HG02884 (cell line): ENCODE data around the gene RBM22.
A peak's percentile ranks its signal among the peaks of the same experiment; 100 is the strongest.

ENCODE experiments used
- ATAC-seq: cut with Tn5 transposase; IDR thresholded peaks from one replicate; pipeline ENCODE4 v1.9.1; 2021; ENCODE audit warnings: mild to moderate bottlenecking, moderate library complexity; ENCODE audit not compliant: unreplicated experiment

The RBM22 gene

DNA sequence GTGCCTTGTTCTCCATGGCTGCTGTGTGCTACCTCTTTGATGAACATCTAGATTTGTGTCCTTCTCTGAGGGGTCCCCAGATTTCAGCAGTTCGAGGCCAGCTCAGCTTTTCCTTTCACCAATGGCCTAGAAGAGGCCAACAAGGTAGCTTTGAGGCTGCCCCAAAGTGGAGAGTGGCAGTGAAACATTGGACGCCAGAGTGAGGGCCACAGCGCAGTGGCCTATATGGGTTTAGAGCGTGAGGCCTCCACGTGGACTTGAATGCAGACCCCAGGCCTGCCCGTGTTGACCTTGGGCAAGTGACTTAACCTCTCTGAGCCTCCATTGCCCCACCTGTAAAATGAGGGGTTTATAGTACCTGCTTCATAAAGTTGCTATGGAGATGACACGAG, 28.0 kb downstream of the RBM22 start:
- no peak for ATAC-seq

DNA sequence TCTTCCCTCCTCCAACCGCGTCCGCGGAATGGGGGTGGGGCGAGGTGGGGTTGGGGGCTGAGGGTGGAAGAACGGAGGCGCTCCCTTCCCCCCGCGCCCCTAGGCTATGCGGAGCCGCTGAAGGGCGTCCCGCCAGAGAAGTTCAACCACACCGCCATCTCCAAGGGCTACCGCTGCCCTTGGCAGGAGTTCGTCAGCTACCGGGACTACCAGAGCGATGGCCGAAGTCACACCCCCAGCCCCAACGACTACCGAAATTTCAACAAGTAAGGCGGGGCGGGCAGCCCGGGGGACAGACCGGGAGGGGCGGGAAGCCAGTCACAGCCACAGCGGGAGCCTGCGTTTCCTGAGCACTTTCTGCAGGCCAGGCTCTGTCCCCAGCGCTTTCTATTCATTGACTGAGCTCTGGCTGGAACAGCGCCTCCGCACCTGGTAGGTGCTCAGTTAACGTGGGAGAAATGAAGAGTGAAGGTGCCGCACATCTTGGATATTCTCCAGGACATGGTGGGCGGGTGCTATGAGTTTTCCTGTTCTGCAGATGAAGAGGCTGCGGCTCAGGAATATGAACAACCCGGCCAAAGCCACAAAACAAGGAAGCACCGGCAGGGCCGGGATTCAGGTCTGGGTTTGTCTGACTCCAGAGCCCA, 28.5 kb downstream of the RBM22 start:
- ATAC-seq: no peak

DNA sequence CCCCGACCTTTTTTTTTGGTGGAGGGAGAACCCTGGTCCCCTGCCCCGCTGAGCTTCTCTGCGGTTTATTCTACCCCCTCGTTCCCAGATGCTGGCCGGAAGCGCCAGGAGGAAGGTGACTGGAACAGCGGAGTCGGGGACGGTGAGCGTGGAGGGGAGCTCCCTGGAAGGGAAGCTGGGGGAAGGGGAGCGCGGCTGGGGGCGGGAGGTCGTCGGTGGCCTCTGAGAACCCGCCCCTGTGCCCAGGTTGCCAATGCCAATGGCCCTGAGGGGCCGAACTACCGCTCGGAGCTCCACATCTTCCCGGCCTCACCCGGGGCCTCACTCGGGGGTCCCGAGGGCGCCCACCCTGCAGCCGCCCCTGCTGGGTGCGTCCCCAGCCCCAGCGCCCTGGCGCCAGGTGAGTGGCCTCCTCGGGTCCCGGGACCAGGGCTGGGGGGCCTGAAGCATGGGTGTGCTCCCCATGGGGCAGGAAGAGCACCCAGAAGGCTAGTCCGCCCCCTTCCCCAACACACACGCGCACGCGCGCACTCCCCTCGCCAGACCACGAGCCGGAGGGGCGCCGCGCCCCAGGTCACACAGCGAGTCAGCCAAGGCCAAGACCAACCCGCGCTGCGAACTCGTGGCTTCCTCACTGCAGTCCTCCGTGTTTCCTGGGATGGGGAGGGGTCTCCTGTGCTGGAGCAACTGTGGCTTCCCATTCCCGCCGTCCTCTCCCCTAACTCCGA, 29.2 kb downstream of the RBM22 start:
- ATAC-seq: no peak

DNA sequence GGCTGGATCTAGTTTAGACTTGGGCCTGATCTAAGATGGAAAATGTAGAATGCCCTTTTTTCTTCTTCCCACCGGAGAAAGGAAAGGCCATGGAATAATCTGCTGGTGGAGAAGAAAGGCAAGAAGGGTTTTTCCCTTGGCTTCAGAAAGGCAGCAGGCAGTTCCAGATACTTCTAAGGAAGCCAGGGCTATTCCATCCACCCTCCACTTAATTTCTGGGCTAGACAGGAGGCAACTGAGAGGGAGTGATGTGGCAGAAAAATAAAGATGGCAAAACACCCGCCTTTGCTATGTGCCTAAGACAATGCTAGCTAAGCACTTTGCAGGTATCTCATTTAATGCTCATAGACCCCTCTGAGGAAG, 29.9 kb downstream of the RBM22 start:
- no peak for ATAC-seq

DNA sequence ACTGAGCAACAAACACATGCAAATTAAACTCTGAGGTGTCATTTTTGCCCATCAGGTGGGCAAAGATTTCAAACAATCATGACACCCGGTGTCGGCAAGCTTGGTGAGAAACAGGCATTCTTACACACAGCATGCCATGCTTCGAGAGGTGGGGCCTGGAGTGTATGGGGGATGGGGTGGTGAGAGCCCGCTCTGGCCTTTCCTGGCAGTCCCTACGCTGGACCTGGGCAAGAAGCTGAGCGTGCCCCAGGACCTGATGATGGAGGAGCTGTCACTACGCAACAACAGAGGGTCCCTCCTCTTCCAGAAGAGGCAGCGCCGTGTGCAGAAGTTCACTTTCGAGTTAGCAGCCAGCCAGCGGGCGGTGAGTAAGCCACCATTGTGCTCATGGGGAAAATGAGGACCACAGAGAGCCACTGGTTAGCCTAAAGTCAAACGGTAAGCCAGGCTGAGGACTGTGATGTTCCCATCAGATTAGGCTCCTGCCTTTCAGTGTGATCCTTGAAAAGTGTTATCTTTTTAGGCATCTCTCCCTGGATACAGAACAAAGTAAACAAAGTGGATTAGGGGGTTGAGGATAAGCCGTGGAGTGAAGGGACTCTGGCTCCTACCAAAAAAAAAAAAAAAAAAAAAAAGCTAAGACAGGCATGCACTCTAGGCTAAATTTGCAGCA, 30.5 kb downstream of the RBM22 start:
- ATAC-seq: no peak

DNA sequence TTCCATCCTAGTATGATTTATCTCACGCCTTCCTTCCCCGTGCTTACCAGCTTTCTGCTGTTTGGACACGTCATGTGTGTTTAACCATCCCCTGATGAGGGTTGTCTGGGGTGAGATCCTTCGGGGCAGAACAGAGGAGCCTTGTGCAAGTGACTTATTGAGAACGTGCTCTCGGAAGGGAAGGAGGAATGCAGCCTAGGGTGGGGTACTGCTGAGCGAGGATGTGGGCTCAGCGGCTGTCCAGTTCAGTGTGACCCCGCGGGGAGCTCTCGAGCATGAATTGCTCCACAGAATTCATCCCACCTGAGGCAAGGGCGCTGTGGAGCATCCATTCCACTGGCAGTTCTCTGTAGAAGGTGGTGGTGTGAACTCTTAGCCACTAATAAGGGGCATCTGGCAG, 35.8 kb downstream of the RBM22 start:
- no peak for ATAC-seq

DNA sequence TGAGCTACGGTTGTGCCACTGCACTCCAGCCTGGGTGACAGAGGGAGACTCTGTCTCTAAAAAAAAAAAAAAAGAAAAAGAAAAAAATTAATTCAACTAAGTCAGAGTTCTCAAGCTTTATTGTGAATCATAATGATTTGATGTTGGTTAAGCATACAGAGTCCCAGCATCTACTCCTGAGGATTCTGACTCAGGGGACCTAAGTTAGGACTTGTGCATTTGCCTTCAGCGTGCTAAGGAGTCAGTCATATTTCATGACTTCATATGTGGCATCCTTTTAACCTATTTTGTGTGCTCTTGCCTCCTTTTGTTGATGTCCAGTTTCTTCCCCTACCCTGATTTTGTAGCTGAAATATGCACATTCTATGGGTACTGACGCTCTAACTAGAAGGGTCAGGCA, 36.9 kb downstream of the RBM22 start:
- no peak for ATAC-seq

DNA sequence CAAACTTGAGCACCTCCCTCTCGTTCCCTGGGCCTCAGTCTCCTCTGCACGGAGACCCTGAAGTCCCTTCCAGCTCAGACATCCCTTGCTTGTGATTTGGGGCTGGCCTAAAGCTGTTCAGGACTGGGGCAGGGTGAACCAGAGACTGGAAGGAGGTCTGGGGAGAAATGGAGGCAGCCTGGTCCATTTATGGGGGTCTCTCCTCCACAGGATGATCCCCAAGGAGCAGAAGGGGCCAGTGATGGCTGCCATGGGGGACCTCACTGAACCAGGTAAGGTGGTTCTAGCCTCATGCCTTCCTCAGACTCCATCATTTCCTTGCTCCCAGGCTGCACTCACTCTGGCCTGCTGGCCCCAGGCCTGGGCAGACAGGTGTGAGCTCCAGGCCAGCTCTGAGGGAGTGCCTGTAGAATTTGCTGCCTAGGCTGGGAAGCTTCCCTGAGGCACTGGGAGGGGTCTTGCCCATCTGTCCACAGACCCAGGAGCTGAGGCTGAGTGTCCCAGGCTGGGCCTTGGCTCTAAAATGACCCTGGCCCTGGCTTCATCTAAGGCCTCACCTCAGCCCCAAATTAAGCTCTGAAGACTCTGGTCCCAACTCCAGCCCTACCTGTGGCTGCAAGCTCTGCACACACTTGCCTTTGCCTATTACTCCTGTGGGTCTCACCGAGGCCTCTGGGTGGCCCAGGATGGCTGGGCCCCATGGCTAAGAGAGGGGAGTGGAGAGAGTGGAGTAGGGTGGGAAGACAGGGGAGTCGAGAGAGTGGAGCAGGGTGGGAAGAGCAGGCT, 37.9 kb downstream of the RBM22 start:
- ATAC-seq: no peak

DNA sequence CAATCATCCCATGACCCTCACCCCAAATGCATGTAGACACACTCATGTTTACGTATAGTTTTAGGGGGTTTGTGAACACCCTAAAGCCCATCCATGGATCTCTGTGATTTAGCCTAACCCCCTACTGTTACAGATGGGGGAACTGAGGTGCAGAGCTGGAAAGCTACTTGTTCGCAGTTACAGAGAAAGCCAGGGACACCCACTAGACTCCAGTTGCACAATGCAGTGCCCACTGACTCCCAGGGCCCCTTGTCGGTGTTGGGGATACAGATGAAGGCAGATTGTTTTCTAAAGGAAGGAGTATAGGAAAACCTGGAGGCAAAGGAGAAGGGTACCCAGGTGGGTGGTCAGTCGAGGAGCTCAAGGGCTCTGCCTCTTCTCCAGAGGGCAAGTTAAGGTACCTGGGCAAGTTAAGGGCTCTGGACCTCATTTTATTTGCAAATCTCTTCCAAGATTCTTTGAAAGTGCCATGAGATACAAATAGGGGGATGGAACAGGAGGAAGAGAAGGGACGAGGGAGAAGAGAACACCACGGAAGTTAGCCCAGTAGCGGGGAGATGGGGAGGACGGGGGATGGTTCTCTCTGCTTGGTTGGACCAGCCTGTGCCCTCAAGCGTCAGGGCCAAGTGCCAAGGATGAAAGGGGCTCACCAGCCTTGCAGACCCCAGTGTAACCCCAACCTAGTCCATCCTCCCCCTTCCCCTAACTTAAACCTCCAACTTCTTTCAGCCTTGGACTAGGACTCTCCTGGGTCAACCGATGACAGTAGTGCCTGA, 38.9 kb downstream of the RBM22 start:
- no peak for ATAC-seq

DNA sequence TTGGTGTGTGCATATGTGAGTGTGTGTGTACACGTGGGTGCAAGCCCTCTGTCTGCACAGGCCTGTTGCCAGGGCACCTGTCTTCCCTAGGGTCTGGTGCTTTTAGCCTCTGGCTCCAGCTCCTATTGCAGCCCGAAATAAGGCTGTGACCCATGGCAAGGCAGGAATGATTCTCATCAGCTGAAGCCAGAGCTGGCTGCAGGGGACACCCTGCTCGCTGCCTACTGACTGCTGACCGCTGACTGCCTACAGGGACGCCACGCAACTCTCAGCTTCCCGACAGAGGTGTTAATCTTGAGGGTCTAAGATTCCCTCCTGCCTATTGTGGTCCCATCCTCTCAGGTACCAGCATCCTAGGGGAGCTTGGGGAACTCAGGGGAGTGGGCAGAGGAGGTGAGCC, 39.8 kb downstream of the RBM22 start, which contains the start of gene MYOZ3:
Gene MYOZ3, plus strand, starts transcription at position 166 of the 400 bp plus-strand sequence. CDS start 1,691 bp downstream, outside the sequence.
- no peak for ATAC-seq

DNA sequence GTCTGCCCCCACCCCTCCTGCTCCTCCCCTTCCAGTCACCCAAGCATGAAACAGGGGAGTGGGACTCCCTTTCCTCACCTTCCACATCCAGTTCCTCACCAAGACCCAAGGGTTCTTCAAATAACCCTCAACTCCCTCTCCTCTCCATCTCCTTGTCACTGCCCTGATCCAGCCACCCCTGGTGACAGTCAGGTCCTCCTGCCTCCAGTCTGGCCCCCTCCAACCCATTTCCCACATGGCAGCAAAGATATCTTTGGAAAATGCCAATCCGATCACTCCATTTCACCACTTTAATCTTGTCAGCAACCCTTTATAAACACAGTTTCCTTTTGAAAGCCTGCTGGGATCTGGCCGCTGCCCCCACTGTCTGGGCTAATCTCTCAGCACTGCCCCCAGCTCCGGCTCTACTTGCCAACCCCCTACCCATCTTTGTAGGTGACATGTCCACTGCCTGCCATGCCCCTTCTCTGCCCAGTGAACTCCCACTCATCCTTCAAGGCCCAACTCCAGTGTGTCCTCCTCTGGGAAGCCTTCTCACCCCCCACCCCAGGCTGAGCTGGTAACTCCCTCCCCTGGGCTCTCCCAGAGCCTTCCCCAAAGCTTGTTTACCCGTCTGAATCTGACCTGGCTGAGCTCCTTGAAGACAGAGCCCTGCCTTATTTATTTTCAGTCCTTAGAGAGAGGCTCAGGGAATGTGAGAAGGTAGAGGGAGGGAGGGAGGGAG, 40.6 kb downstream of the RBM22 start:
- ATAC-seq: no peak

DNA sequence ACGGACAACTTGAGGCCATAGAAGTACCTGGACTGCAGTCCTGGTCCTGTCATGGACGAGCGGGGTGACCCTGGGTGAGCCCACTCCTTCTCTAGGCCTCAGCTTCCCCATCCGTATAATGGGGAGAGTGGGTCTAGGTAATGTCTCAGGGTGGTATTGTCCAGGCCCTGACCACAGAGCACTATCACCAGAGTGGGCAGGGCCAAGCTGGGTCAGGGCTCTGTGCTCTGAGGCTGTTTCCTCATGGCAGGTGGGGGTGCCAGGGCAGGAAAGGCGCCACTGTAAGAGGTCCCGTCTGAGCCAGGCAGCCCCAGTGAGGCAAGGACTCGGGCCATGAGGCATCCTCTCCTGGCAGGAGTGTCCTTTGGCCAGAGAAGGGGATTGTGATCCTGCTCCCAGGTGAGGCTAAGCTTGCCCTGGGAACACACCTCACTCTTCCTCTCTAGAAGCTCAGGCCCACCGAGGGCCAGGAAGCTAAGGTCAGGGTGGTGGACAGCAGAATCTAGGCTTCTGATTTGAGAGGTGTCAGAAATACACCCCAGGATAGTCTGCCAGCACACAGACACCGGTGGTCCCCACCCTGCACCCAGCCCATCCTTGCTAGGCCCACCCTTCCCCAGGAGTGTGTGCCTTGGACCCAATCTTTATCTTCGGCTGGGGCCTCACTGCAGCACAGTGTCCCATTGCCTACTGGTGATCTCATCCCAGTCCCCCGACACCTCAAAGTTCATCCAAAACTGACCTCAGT, 41.3 kb downstream of the RBM22 start:
- ATAC-seq: no peak

DNA sequence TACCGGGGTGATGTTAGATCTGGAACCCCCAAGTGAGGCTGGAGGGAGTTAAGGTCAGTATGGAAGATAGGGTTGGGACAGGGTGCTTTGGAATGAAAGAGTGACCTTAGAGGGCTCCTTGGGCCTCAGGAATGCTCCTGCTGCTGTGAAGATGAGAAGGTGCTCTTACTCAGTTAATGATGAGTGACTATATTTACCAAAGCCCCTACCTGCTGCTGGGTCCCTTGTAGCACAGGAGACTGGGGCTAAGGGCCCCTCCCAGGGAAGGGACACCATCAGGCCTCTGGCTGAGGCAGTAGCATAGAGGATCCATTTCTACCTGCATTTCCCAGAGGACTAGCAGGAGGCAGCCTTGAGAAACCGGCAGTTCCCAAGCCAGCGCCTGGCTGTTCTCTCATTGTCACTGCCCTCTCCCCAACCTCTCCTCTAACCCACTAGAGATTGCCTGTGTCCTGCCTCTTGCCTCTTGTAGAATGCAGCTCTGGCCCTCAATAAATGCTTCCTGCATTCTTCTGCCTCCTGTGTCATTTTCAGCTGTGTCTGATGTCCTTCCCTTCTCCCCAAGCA, 42.1 kb downstream of the RBM22 start:
- ATAC-seq: no peak

DNA sequence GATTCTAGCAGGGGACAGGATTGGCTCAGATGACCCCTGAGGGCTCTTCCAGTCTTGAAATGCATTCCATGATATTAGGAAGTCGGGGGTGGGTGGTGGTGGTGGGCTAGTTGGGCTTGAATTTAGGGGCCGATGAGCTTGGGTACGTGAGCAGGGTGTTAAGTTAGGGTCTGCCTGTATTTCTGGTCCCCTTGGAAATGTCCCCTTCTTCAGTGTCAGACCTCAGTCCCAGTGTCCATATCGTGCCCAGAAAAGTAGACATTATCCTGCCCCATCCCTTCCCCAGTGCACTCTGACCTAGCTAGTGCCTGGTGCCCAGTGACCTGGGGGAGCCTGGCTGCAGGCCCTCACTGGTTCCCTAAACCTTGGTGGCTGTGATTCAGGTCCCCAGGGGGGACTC, 42.7 kb downstream of the RBM22 start:
- ATAC-seq: no peak

DNA sequence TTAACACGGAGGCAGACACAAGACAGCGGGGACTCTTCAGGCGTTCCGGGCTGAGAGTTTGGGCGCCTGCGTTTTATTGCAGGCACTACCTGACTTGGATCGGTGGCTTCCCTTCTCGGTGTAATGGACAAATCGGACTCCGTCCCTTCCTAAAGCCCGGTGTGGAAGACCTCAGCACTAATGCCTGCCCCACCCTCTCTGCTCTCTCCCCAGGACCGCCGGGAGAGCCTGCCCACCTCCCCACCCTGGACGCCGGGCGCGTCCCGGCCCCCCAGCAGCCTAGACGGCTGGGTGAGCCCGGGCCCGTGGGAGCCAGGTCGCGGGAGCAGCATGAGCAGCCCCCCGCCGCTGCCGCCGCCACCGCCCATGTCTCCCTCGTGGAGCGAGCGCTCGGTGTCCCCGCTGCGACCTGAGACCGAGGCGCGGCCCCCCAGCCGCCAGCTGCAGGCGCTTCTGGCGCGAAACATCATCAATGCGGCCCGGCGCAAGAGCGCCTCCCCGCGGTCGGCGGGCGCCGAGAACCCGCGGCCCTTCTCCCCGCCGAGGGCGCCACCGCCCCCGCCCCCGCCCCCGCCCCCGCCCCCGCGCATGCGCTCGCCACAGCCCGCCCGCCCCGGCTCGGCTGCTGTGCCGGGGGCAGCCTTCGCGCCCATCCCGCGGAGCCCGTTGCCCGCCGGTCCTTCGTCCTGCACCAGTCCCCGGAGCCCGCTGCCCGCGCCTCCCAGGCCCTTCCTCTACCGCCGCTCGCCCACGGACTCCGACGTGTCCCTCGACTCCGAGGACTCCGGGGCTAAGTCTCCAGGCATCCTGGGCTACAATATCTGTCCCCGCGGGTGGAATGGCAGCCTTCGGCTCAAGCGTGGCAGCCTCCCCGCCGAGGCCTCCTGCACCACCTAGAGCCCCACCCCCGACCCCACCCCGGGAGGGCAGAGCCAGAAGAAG, 44.4 kb downstream of the RBM22 start:
- peak; percentile 64 for ATAC-seq

DNA sequence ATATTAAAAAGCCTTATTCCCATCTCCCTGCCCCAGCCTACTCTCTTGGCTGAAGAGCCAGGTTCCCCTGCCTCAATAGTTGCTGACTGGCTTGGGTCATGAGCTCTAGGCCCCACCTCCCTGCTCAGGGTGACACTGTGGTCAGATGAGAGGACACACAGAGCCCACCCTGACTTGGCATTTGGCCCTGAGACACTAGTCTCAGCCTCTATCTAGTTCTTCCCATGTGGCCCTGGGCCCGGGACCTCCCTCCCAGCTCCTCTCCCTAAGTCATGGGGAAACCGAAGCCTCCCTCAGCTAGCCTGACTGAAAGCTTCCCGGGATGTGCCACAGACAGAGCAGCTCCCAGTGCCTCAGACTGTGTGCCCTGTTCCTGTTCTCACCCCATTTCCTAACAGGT, 45.6 kb downstream of the RBM22 start:
- no peak for ATAC-seq

DNA sequence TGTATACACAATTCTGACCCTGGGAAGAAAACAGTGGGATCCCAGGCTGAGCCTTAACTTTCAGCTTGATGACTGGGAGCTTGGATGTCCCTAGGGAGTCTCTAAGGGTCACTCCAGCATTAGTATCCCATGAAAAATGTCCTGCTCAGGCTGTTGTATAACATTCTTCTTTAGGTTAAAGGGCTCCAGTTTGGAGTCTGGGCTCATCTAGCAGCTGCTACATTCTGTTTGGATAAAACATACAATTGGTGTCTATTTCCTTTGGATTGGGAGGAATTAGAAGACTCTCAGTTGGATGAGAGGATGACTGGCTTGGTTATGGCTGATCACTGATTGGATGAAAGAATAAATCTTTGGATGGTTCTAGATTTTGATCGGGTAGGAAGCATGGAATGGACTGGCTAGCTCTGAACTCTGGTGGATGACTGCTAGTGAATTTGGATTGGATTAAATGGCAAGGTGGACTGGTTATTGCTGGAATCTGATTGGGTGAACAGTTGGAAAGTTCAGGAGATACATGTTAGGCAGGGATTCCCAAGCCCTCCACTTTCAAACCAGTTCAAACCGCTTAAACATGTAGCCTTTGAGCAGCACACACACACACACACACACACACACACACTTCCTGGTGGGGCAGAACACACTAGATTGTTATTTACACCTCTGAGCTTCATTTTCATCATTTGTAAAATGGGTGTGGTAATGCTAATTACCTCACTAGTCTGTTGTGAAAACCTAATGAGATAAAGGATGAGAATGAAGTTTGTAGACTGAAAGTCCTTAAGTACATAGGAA, 46.9 kb downstream of the RBM22 start:
- no peak for ATAC-seq
